RWPE1 (cell line): ENCODE results near the gene FOXD1.

Experiments
- CTCF ChIA-PET: fragments of 350-600 bp; sonication (Branson Sonifier 250); formaldehyde crosslinking; extraction: SDS; loops from one replicate; lab custom pipeline; 2021; lab: Yijun Ruan, JAX
- POLR2A ChIA-PET: fragments of 400-600 bp; formaldehyde crosslinking; extraction: SDS; loops from one replicate; lab custom pipeline; 2020; ENCODE audit warnings: antibody characterized with exemption; ENCODE audit not compliant: low non-redundant PET; lab: Yijun Ruan, JAX
- DNase-seq: peaks from one replicate; pipeline ENCODE4 v3.0.0; 2012; ENCODE audit warnings: low spot score
- H3K27ac ChIP-seq: fragments of 450-650 bp; 2 replicates; pipeline ENCODE4 v1.5.1; 2017
- CTCF ChIP-seq: fragments of 450-650 bp; conservative IDR thresholded peaks from 2 replicates; pipeline ENCODE4 v1.5.1; 2017; ENCODE audit warnings: low read depth, mild to moderate bottlenecking

The FOXD1 gene

GRCh38 chr5:73485715-73486114 is 37.1 kb upstream of the FOXD1 start:
- TF ChIP-seq CTCF = no peak
- no peak for DNase-seq
- ChIA-PET CTCF (interaction anchor here (1.1 kb wide), 1 partner anchor 269 kb away, joined by 5 read pairs; no protein-coding TSS in a partner anchor), POLR2A (no interaction called here)
- no peak overlapping the region for H3K27ac ChIP-seq

GRCh38 chr5:73484511-73484910 is 35.9 kb upstream of the FOXD1 start:
- ChIA-PET POLR2A (no interaction called here), CTCF (interaction anchor here (1.1 kb wide), 1 partner anchor 268 kb away, joined by 5 read pairs; no protein-coding TSS in a partner anchor)
- TF ChIP-seq CTCF = no peak
- H3K27ac ChIP-seq = no peak overlapping the region
- DNase-seq = no peak

GRCh38 chr5:73483676-73484075 is 35.1 kb upstream of the FOXD1 start:
- CTCF ChIA-PET = interaction anchor here (0.7 to 0.8 kb wide), 2 partner anchors 29 to 577 kb away, joined by 3 read pairs; no protein-coding TSS in a partner anchor
- H3K27ac ChIP-seq = no peak overlapping the region
- POLR2A ChIA-PET = no interaction called here
- TF ChIP-seq CTCF = no peak
- no peak for DNase-seq

- ChIA-PET POLR2A (no interaction called here), CTCF (interaction anchor here (0.5 to 0.8 kb wide), 2 partner anchors 19 to 576 kb away, joined by 3 read pairs; no protein-coding TSS in a partner anchor)
- H3K27ac ChIP-seq = no peak overlapping the region
- DNase-seq = no peak
- TF ChIP-seq CTCF = no peak
Observed at GRCh38 chr5:73482383-73483136, 34.0 kb upstream of the FOXD1 start.

- no peak for TF ChIP-seq CTCF
- no peak for DNase-seq
- POLR2A ChIA-PET = no interaction called here
- no peak overlapping the region for H3K27ac ChIP-seq
- CTCF ChIA-PET = interaction anchor here (0.7 kb wide), 1 partner anchor 14 kb away, joined by 3 read pairs; no protein-coding TSS in a partner anchor
Observed at GRCh38 chr5:73480500-73480899, 31.9 kb upstream of the FOXD1 start.

GRCh38 chr5:73472116-73472515 is 23.5 kb upstream of the FOXD1 start:
- ChIA-PET CTCF (interaction anchor here (0.6 to 3.0 kb wide), 4 partner anchors 18 to 1137 kb away, joined by 3 to 20 read pairs (median 5); no protein-coding TSS in a partner anchor), POLR2A (no interaction called here)
- no peak overlapping the region for H3K27ac ChIP-seq
- TF ChIP-seq CTCF = no peak
- no peak for DNase-seq
